ENCODE results near the gene RAB11B. TPM values are rescaled to one million over a fixed set of nuclear protein-coding genes. Genes with fewer than 3 reads are reported as not detected.
A peak's percentile ranks its signal among the peaks of the same experiment; 100 is the strongest.

RAB11B gene
- total and polyA plus RNA-seq, 4 donors, result 27.3 to 91.2 (median 45.0) TPM

DNA sequence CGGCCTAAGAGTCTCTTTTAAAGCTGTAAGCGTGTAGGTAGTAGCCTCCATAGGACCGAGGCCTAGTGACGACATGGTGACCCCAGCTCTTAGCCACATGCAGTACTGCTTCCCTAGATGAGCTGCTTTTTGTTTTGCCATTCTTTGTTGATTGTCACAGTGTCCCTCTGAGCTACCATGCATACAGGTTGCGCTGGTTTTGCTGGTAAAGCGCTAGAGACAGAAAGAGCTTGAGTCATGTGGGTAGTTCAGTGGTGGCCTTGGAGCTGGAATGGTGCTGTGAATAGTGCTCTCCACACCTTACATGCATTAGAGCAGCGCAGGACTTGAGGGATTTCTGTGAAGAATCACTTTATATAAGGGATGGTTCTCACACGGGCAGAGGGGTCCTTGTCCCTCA, 59.7 kb downstream of the RAB11B start:
- no peak overlapping the region for H3K9ac ChIP-seq (ENCODE audit: low read depth in 1 of 2, low read length in 2 of 2)
- peaks cover 14 to 68% (median 56%) of the 10 kb centered on the region in 4 donors for H3K4me1 ChIP-seq (ENCODE audit: control insufficient read depth in 4 of 4, insufficient read depth in 4 of 4, low read length in 3 of 4)
- no peaks in the 10 kb centered on the region for H3K27me3 ChIP-seq (ENCODE audit: control insufficient read depth in 4 of 4, insufficient read depth in 4 of 4, low read length in 3 of 4)
- H3K9me3 ChIP-seq (ENCODE audit: control insufficient read depth in 4 of 4, low read length in 3 of 4), result no peaks in the 10 kb centered on the region
- H3K36me3 ChIP-seq (ENCODE audit: control insufficient read depth in 4 of 4, insufficient read depth in 3 of 4, low read depth in 1 of 4, low read length in 3 of 4), result peaks cover 0 to 4% (median under 1%) of the 10 kb centered on the region in 4 donors
- no peak overlapping the region for H3K4me3 ChIP-seq (ENCODE audit: low read depth in 1 of 3, low read length in 3 of 3)
- no peak overlapping the region for H3K27ac ChIP-seq (ENCODE audit: low read depth in 1 of 2, low read length in 2 of 2)
- no peak for DNase-seq (ENCODE audit: low spot score)
- WGBS, result 88% methylated on average over 7 of the region's 8 CpGs
- TF ChIP-seq SP1 (IDR thresholded peaks at IDR 0.05) (no peak), TAF1 (conservative IDR thresholded peaks at IDR 0.05) (no peak), FOXA2 (IDR thresholded peaks at IDR 0.05) (no peak), JUND (IDR thresholded peaks at IDR 0.05) (no peak), RAD21 (IDR thresholded peaks at IDR 0.05) (no peak), FOXA1 (IDR thresholded peaks at IDR 0.05) (no peak)
- TF ChIP-seq, protein P1, sequence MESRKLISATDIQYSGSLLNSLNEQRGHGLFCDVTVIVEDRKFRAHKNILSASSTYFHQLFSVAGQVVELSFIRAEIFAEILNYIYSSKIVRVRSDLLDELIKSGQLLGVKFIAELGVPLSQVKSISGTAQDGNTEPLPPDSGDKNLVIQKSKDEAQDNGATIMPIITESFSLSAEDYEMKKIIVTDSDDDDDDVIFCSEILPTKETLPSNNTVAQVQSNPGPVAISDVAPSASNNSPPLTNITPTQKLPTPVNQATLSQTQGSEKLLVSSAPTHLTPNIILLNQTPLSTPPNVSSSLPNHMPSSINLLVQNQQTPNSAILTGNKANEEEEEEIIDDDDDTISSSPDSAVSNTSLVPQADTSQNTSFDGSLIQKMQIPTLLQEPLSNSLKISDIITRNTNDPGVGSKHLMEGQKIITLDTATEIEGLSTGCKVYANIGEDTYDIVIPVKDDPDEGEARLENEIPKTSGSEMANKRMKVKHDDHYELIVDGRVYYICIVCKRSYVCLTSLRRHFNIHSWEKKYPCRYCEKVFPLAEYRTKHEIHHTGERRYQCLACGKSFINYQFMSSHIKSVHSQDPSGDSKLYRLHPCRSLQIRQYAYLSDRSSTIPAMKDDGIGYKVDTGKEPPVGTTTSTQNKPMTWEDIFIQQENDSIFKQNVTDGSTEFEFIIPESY (IDR thresholded peaks at IDR 0.05), result no peak
- TF ChIP-seq, protein P2, sequence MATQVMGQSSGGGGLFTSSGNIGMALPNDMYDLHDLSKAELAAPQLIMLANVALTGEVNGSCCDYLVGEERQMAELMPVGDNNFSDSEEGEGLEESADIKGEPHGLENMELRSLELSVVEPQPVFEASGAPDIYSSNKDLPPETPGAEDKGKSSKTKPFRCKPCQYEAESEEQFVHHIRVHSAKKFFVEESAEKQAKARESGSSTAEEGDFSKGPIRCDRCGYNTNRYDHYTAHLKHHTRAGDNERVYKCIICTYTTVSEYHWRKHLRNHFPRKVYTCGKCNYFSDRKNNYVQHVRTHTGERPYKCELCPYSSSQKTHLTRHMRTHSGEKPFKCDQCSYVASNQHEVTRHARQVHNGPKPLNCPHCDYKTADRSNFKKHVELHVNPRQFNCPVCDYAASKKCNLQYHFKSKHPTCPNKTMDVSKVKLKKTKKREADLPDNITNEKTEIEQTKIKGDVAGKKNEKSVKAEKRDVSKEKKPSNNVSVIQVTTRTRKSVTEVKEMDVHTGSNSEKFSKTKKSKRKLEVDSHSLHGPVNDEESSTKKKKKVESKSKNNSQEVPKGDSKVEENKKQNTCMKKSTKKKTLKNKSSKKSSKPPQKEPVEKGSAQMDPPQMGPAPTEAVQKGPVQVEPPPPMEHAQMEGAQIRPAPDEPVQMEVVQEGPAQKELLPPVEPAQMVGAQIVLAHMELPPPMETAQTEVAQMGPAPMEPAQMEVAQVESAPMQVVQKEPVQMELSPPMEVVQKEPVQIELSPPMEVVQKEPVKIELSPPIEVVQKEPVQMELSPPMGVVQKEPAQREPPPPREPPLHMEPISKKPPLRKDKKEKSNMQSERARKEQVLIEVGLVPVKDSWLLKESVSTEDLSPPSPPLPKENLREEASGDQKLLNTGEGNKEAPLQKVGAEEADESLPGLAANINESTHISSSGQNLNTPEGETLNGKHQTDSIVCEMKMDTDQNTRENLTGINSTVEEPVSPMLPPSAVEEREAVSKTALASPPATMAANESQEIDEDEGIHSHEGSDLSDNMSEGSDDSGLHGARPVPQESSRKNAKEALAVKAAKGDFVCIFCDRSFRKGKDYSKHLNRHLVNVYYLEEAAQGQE (IDR thresholded peaks at IDR 0.05), result no peak

DNA sequence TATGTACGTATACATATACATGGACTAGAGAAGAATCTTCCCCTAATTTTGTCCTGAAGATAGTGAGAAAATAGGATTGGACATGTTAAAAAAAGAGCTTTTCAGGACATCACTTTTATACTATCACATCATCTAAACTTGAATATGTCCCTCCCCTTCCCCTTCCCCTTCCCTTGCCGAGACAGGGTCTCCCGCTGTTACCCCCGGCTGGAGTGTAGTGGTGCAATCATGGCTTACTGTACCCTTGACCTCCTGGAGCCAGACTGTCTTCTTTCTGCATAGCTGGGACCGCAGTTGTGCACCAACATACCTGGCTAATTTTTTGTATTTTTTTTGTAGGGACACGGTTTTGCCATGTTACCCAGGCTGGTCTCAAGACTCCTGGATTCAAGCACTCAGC, 61.2 kb downstream of the RAB11B start:
- Histone ChIP-seq H3K4me3 (ENCODE audit: low read depth in 1 of 3, low read length in 3 of 3) (no peak overlapping the region), H3K9me3 (ENCODE audit: control insufficient read depth in 4 of 4, low read length in 3 of 4) (no peaks in the 10 kb centered on the region), H3K9ac (ENCODE audit: low read depth in 1 of 2, low read length in 2 of 2) (no peak overlapping the region), H3K4me1 (ENCODE audit: control insufficient read depth in 4 of 4, insufficient read depth in 4 of 4, low read length in 3 of 4) (peaks cover 15 to 60% (median 50%) of the 10 kb centered on the region in 4 donors), H3K36me3 (ENCODE audit: control insufficient read depth in 4 of 4, insufficient read depth in 3 of 4, low read depth in 1 of 4, low read length in 3 of 4) (peaks cover 2 to 16% (median 8%) of the 10 kb centered on the region in 4 donors), H3K27ac (ENCODE audit: low read depth in 1 of 2, low read length in 2 of 2) (no peak overlapping the region), H3K27me3 (ENCODE audit: control insufficient read depth in 4 of 4, insufficient read depth in 4 of 4, low read length in 3 of 4) (no peaks in the 10 kb centered on the region)
- 30% methylated on average over 6 of the region's 6 CpGs for WGBS
- DNase-seq (ENCODE audit: low spot score), result no peak
- TF ChIP-seq HNF4G (IDR thresholded peaks at IDR 0.05), result no peak
- TF ChIP-seq, protein P1 (IDR thresholded peaks at IDR 0.05), result no peak
- TF ChIP-seq RXRA (IDR thresholded peaks at IDR 0.05), result no peak
- TF ChIP-seq HNF4A (conservative IDR thresholded peaks at IDR 0.05), result peak; percentile 23 to 31

DNA sequence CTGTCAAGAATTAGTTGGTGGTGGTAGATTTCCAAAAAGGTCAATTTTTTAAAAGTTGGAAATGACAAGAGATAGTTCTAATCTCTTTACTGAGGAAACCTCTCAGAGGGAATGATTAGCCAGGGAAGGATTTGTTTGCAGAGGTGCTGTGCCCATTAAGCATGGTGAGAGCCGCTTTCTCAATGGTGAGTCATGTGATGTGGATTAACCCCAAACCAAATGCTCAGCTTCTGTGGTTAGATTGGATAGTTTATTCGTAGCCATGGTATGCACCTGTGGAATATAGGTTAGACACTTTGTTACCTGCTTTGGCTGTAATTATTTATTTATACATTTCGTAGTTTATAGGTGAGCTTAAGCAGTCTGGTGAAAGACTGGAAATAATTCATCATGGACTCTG, 61.7 kb downstream of the RAB11B start:
- 46% methylated on average over 3 of the region's 3 CpGs for WGBS
- H3K4me3 ChIP-seq (ENCODE audit: low read depth in 1 of 3, low read length in 3 of 3), result no peak overlapping the region

More for the DNA sequence above, 61.7 kb downstream of the RAB11B start:
- Histone ChIP-seq H3K27ac (ENCODE audit: low read depth in 1 of 2, low read length in 2 of 2) (no peak overlapping the region), H3K9me3 (ENCODE audit: control insufficient read depth in 4 of 4, low read length in 3 of 4) (no peaks in the 10 kb centered on the region), H3K36me3 (ENCODE audit: control insufficient read depth in 4 of 4, insufficient read depth in 3 of 4, low read depth in 1 of 4, low read length in 3 of 4) (peaks cover 2 to 18% (median 12%) of the 10 kb centered on the region in 4 donors), H3K9ac (ENCODE audit: low read depth in 1 of 2, low read length in 2 of 2) (no peak overlapping the region), H3K4me1 (ENCODE audit: control insufficient read depth in 4 of 4, insufficient read depth in 4 of 4, low read length in 3 of 4) (peaks cover 13 to 59% (median 49%) of the 10 kb centered on the region in 4 donors), H3K27me3 (ENCODE audit: control insufficient read depth in 4 of 4, insufficient read depth in 4 of 4, low read length in 3 of 4) (no peaks in the 10 kb centered on the region)
- TF ChIP-seq GABPA (IDR thresholded peaks at IDR 0.05 in 1 of 2, conservative IDR thresholded peaks at IDR 0.05 in 1 of 2), result no peak
- no peak for TF ChIP-seq NR2F2 (IDR thresholded peaks at IDR 0.05)
- TF ChIP-seq RXRA (IDR thresholded peaks at IDR 0.05), result peak in 1 of 2 donors; percentile 18
- TF ChIP-seq YY1 (IDR thresholded peaks at IDR 0.05), result peak; percentile 41
- TF ChIP-seq, protein P3, sequence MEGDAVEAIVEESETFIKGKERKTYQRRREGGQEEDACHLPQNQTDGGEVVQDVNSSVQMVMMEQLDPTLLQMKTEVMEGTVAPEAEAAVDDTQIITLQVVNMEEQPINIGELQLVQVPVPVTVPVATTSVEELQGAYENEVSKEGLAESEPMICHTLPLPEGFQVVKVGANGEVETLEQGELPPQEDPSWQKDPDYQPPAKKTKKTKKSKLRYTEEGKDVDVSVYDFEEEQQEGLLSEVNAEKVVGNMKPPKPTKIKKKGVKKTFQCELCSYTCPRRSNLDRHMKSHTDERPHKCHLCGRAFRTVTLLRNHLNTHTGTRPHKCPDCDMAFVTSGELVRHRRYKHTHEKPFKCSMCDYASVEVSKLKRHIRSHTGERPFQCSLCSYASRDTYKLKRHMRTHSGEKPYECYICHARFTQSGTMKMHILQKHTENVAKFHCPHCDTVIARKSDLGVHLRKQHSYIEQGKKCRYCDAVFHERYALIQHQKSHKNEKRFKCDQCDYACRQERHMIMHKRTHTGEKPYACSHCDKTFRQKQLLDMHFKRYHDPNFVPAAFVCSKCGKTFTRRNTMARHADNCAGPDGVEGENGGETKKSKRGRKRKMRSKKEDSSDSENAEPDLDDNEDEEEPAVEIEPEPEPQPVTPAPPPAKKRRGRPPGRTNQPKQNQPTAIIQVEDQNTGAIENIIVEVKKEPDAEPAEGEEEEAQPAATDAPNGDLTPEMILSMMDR (IDR thresholded peaks at IDR 0.05; ENCODE audit: low read depth, low read length, missing input control), result no peak
- no peak for TF ChIP-seq FOXA2 (IDR thresholded peaks at IDR 0.05)
- peak in 1 of 2 donors; percentile 19 for TF ChIP-seq RAD21 (IDR thresholded peaks at IDR 0.05)
- DNase-seq (ENCODE audit: low spot score), result no peak
